C4-2B (cell line): Measurements from ENCODE around the gene CYBRD1.

Experiments used
- H3K27ac ChIP-seq: fragments of 450-650 bp; 2 replicates; pipeline ENCODE4 v1.5.1; 2017
- CTCF ChIP-seq: fragments of 450-650 bp; conservative IDR thresholded peaks from 2 replicates; pipeline ENCODE4 v1.5.1; 2017; ENCODE audit warnings: mild to moderate bottlenecking
- ZFX ChIP-seq: fragments of 450-650 bp; IDR thresholded peaks from 2 replicates; pipeline ENCODE4 v1.6.1; 2017

The CYBRD1 gene

GRCh38 chr2:171600126-171600525 is 77.9 kb downstream of the CYBRD1 start:
- H3K27ac ChIP-seq: no peak overlapping the region
- no peak for TF ChIP-seq ZFX
- TF ChIP-seq CTCF: no peak

DNA sequence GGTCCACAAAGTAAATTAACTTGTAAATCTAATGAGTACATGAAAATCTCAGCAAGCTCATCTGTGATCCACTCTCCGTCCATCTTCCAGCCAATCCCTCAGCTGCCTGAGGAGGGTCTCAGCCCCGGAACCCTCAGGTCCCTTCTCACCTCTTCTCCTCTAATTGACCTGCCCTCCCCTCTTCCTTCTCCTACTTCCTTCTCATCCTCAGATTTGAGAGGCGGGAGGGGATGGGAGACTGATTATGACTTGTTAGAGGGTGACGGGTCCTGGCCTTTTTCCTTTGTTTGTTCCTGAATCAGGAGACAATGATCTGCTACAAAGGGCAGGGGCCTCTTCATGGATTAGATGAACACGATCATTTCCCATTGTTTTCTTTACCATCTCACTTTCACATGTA is 80.1 kb downstream of the CYBRD1 start:
- H3K27ac ChIP-seq: no peak overlapping the region
- TF ChIP-seq ZFX (no peak), CTCF (no peak)
